Measurements from ENCODE around the gene FGD2. TPM values are rescaled to one million over a fixed set of nuclear protein-coding genes. Genes with fewer than 3 reads are reported as not detected.

The FGD2 gene
- total and polyA plus RNA-seq, 9 of the 15 experiments (the other 6 are each of a cell fraction or from before 2014, with no cell fraction given), result 0.09 TPM; not detected in 8

DNA sequence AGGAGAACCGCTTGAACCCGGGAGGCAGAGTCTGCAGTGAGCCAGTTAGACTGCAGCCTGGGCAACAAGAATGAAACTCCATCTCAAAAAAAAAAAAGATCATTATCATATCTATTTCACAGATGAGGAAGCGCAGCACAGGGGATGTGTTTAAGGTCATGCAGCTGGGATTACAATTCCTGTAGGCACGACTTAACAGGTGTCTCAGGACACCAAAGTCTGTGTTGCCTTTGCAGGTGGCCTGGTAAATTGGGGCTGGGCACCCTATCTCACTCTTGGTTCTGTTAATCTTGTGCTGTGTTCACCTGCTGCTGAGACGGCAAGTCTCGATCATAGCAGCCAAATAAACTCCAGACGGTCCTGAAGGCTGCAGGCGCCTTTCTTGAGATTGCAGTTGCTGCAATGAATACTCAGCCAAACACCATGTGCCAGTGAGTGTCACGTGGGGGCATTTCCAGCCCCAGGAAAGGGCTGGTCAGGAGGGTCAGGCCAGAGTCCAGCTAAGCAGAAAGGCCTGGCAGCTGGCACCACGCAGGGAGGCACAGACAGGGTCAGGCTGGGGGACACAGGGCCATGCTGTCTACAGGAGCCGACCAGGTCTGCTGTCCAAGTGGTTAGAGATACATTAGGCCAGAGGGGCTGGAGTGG is 55.8 kb downstream of the FGD2 start (continued):
- no peak for TF ChIP-seq MYC (IDR thresholded peaks at IDR 0.05; ENCODE audit: low read depth, low read length)
- no peak for TF ChIP-seq MYC (CRISPR knock-in tag; IDR thresholded peaks at IDR 0.05; ENCODE audit: borderline replicate concordance, low read depth)
- no peak for TF ChIP-seq ARID2 (IDR thresholded peaks at IDR 0.05)
- no peak for TF ChIP-seq ILF3 (IDR thresholded peaks at IDR 0.05; ENCODE audit: borderline replicate concordance)
- TF ChIP-seq NR4A1 (CRISPR knock-in tag; IDR thresholded peaks at IDR 0.05), result no peak
- TF ChIP-seq NR4A1 (tag; IDR thresholded peaks at IDR 0.05), result no peak
- TF ChIP-seq POLR2A (conservative IDR thresholded peaks at IDR 0.05), result no peak
- no peak for TF ChIP-seq ZNF76 (CRISPR knock-in tag; IDR thresholded peaks at IDR 0.05; ENCODE audit: borderline replicate concordance)
- TF ChIP-seq IRF2 (CRISPR knock-in tag; IDR thresholded peaks at IDR 0.05), result no peak
- peak; percentile 25; the same call in 1 of the 2 replicates for TF ChIP-seq SMARCE1 (IDR thresholded peaks at IDR 0.05)
- TF ChIP-seq NCOA1 (IDR thresholded peaks at IDR 0.05; ENCODE audit: low read depth), result no peak
- TF ChIP-seq ZNF77 (CRISPR knock-in tag; IDR thresholded peaks at IDR 0.05), result no peak
- TF ChIP-seq RBM17 (IDR thresholded peaks at IDR 0.05; ENCODE audit: borderline replicate concordance, low read depth, low read length), result no peak
- no peak for TF ChIP-seq ZC3H11A (IDR thresholded peaks at IDR 0.05; ENCODE audit: low read depth, low read length)
- TF ChIP-seq NFE2 (IDR thresholded peaks at IDR 0.05; ENCODE audit: low read depth), result no peak
- TF ChIP-seq DPF2 (IDR thresholded peaks at IDR 0.05), result no peak
- TF ChIP-seq, protein P1, sequence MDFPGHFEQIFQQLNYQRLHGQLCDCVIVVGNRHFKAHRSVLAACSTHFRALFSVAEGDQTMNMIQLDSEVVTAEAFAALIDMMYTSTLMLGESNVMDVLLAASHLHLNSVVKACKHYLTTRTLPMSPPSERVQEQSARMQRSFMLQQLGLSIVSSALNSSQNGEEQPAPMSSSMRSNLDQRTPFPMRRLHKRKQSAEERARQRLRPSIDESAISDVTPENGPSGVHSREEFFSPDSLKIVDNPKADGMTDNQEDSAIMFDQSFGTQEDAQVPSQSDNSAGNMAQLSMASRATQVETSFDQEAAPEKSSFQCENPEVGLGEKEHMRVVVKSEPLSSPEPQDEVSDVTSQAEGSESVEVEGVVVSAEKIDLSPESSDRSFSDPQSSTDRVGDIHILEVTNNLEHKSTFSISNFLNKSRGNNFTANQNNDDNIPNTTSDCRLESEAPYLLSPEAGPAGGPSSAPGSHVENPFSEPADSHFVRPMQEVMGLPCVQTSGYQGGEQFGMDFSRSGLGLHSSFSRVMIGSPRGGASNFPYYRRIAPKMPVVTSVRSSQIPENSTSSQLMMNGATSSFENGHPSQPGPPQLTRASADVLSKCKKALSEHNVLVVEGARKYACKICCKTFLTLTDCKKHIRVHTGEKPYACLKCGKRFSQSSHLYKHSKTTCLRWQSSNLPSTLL (IDR thresholded peaks at IDR 0.05), result no peak
- TF ChIP-seq SP1 (CRISPR knock-in tag; IDR thresholded peaks at IDR 0.05), result no peak
- TF ChIP-seq, protein P2, sequence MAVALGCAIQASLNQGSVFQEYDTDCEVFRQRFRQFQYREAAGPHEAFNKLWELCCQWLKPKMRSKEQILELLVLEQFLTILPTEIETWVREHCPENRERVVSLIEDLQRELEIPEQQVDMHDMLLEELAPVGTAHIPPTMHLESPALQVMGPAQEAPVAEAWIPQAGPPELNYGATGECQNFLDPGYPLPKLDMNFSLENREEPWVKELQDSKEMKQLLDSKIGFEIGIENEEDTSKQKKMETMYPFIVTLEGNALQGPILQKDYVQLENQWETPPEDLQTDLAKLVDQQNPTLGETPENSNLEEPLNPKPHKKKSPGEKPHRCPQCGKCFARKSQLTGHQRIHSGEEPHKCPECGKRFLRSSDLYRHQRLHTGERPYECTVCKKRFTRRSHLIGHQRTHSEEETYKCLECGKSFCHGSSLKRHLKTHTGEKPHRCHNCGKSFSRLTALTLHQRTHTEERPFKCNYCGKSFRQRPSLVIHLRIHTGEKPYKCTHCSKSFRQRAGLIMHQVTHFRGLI (CRISPR knock-in tag; IDR thresholded peaks at IDR 0.05), result no peak
- TF ChIP-seq MCM2 (IDR thresholded peaks at IDR 0.05; ENCODE audit: low read depth), result no peak
- TF ChIP-seq, protein P3, sequence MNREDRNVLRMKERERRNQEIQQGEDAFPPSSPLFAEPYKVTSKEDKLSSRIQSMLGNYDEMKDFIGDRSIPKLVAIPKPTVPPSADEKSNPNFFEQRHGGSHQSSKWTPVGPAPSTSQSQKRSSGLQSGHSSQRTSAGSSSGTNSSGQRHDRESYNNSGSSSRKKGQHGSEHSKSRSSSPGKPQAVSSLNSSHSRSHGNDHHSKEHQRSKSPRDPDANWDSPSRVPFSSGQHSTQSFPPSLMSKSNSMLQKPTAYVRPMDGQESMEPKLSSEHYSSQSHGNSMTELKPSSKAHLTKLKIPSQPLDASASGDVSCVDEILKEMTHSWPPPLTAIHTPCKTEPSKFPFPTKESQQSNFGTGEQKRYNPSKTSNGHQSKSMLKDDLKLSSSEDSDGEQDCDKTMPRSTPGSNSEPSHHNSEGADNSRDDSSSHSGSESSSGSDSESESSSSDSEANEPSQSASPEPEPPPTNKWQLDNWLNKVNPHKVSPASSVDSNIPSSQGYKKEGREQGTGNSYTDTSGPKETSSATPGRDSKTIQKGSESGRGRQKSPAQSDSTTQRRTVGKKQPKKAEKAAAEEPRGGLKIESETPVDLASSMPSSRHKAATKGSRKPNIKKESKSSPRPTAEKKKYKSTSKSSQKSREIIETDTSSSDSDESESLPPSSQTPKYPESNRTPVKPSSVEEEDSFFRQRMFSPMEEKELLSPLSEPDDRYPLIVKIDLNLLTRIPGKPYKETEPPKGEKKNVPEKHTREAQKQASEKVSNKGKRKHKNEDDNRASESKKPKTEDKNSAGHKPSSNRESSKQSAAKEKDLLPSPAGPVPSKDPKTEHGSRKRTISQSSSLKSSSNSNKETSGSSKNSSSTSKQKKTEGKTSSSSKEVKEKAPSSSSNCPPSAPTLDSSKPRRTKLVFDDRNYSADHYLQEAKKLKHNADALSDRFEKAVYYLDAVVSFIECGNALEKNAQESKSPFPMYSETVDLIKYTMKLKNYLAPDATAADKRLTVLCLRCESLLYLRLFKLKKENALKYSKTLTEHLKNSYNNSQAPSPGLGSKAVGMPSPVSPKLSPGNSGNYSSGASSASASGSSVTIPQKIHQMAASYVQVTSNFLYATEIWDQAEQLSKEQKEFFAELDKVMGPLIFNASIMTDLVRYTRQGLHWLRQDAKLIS (CRISPR knock-in tag; IDR thresholded peaks at IDR 0.05), result no peak
- no peak for TF ChIP-seq RBM34 (IDR thresholded peaks at IDR 0.05; ENCODE audit: borderline replicate concordance, insufficient read depth, low read length)
